A549 (cell line): Measurements from ENCODE around the gene SYT1. TPM values are rescaled to one million over a fixed set of nuclear protein-coding genes. Genes with fewer than 3 reads are reported as not detected.

Source experiments
- ATAC-seq, 2 experiments: fragments of 200-7000 bp in 1 of 2; fragments of >200 bp in 1 of 2; cut with Nextera tagmentation in 1 of 2; cut with Tn5 transposase in 1 of 2; 3 replicates each; pipeline versions ENCODE4 v1.8.0 to v1.9.1; 2018 to 2020; ENCODE audit warnings: mild to moderate bottlenecking in 1 of 2, moderate library complexity in 1 of 2
- CTCF ChIA-PET: fragments of 300-600 bp; sonication (Branson Sonifier 250); formaldehyde crosslinking; extraction: SDS; loops from one replicate; lab custom pipeline; 2021; ENCODE audit warnings: antibody characterized with exemption, inconsistent platforms; lab: Yijun Ruan, JAX
- POLR2A ChIA-PET: fragments of 350-600 bp; formaldehyde crosslinking; extraction: SDS; loops from one replicate; lab custom pipeline; 2021; ENCODE audit warnings: antibody characterized with exemption, inconsistent platforms; lab: Yijun Ruan, JAX
- DNase-seq, 2 experiments: peaks; one replicate each; pipeline versions ENCODE4 v3.0.0 to v3.0.0-alpha.2; 2011 to 2016; ENCODE audit warnings: low read depth in 1 of 2, low spot score in 1 of 2
- FAIRE-seq: peaks from 2 replicates; lab custom pipeline; 2011; peaks lifted over from hg19 to GRCh38; lab: Jason Lieb, UNC
- H3K27ac ChIP-seq, 2 experiments: fragments of >200 bp; sonication (Bioruptor Twin); formaldehyde crosslinking; 3 replicates each; pipeline ENCODE4 v1.5.1; 2016 to 2017
- H3K4me1 ChIP-seq: fragments of >200 bp; sonication (Bioruptor Twin); formaldehyde crosslinking; 3 replicates; pipeline ENCODE4 v1.6.1; 2016
- H3K4me2 ChIP-seq: fragments of >200 bp; sonication (Bioruptor Twin); formaldehyde crosslinking; 3 replicates; pipeline ENCODE4 v1.6.1; 2016
- H3K4me3 ChIP-seq: fragments of >200 bp; sonication (Bioruptor Twin); formaldehyde crosslinking; 3 replicates; pipeline ENCODE4 v1.5.1; 2016
- H3K9me3 ChIP-seq: fragments of >200 bp; sonication (Bioruptor Twin); formaldehyde crosslinking; 3 replicates; pipeline ENCODE4 v1.6.1; 2016
- BHLHE40 ChIP-seq: IDR thresholded peaks from 2 replicates; pipeline ENCODE4 v1.6.1; 2012; ENCODE audit warnings: low read depth, low read length, inconsistent platforms
- CBX8 ChIP-seq: fragments of 200-600 bp; sonication (generic); IDR thresholded peaks from 2 replicates; pipeline ENCODE4 v1.6.1; 2016
- CHD4 ChIP-seq: fragments of 200-600 bp; sonication (generic); IDR thresholded peaks from 2 replicates; pipeline ENCODE4 v1.6.1; 2016; ENCODE audit warnings: antibody characterized with exemption, mild to moderate bottlenecking, borderline replicate concordance
- EHF ChIP-seq: fragments of 250-450 bp; sonication (Bioruptor Pico); IDR thresholded peaks from 2 replicates; pipeline ENCODE4 v1.5.0; 2020; ENCODE audit warnings: mild to moderate bottlenecking
- EP300 ChIP-seq, 2 experiments: fragments of >200 bp; sonication (Bioruptor Twin); formaldehyde crosslinking; IDR thresholded peaks; 2 replicates in 1 of 2; 3 replicates in 1 of 2; pipeline ENCODE4 v1.6.1; 2016 to 2017
- ESRRA ChIP-seq: fragments of 150-350 bp; IDR thresholded peaks from 2 replicates; pipeline ENCODE4 v1.6.1; 2014; ENCODE audit warnings: mild to moderate bottlenecking, low read length, borderline replicate concordance
- HDAC2 ChIP-seq: fragments of 200-600 bp; sonication (generic); IDR thresholded peaks from 2 replicates; pipeline ENCODE4 v1.6.1; 2016
- HOXA7 ChIP-seq: fragments of 250-450 bp; sonication (Bioruptor Pico); IDR thresholded peaks from 2 replicates; pipeline ENCODE4 v1.5.0; 2020; ENCODE audit warnings: mild to moderate bottlenecking, moderate library complexity
- MAFK ChIP-seq: fragments of 450-650 bp; IDR thresholded peaks from 2 replicates; pipeline ENCODE4 v1.6.1; 2014; ENCODE audit not compliant: partially characterized antibody
- MAZ ChIP-seq: fragments of 150-350 bp; IDR thresholded peaks from 2 replicates; pipeline ENCODE4 v1.6.1; 2014; ENCODE audit warnings: antibody characterized with exemption, low read depth, low read length, borderline replicate concordance
- NFE2L2 ChIP-seq: fragments of 150-350 bp; conservative IDR thresholded peaks from 2 replicates; pipeline ENCODE4 v1.6.1; 2014; ENCODE audit warnings: low read length
- RAD21 ChIP-seq, 2 experiments: fragments of >200 bp in 1 of 2; sonication (Bioruptor Twin) in 1 of 2; formaldehyde crosslinking in 1 of 2; IDR thresholded peaks in 1 of 2; conservative IDR thresholded peaks in 1 of 2; 2 replicates in 1 of 2; 3 replicates in 1 of 2; pipeline ENCODE4 v1.6.1; 2012 to 2018; ENCODE audit warnings: inconsistent platforms in 1 of 2
- RCOR1 ChIP-seq: fragments of 150-350 bp; IDR thresholded peaks from 2 replicates; pipeline ENCODE4 v1.6.1; 2014; ENCODE audit warnings: antibody characterized with exemption, low read length, low read depth
- SMC3 ChIP-seq: fragments of >200 bp; sonication (Bioruptor Twin); formaldehyde crosslinking; IDR thresholded peaks from 3 replicates; pipeline ENCODE4 v1.6.1; 2018; ENCODE audit warnings: inconsistent platforms
- ZNF302 ChIP-seq: fragments of 250-450 bp; sonication (Bioruptor Pico); IDR thresholded peaks from 2 replicates; pipeline ENCODE4 v1.9.0; 2021; ENCODE audit warnings: inconsistent platforms, mild to moderate bottlenecking, moderate library complexity
- ZSCAN20 ChIP-seq: fragments of 250-450 bp; sonication (Bioruptor Pico); IDR thresholded peaks from 2 replicates; pipeline ENCODE4 v1.8.0; 2022; ENCODE audit warnings: mild to moderate bottlenecking, moderate library complexity
- WGBS: methylation state at CpG from one replicate; pipeline ENCODE4 v1.1.6; 2017; ENCODE audit errors: missing lambda C conversion rate; 5-methylcytosine and 5-hydroxymethylcytosine counted together
- polyA plus RNA-seq, 4 experiments: library from polyadenylated mRNA; depleted of rRNA in 3 of 4; stranded (reverse); fragments of >200 nt; fragmentation: RNase III in 1 of 4; extraction: RNeasy Plus Mini Kit Qiagen cat#74134 plus additional on column Dnase treatment in 1 of 4; gene quantifications; 2 replicates in 3 of 4; 3 replicates in 1 of 4; pipeline ENCODE4 v1.2.3, GENCODE V29; 2011 to 2017
- TF ChIP-seq, protein P1 (sequence below): IDR thresholded peaks from 2 replicates; pipeline ENCODE4 v1.6.1; 2012
- TF ChIP-seq, protein P2 (sequence below): fragments of >200 bp; sonication (Bioruptor Twin); formaldehyde crosslinking; IDR thresholded peaks from 2 replicates; pipeline ENCODE4 v1.6.1; 2016

Gene SYT1
- polyA plus RNA-seq, 2 of the 4 experiments (the other 2 are of a cell fraction): 11.7 to 39.6 TPM

DNA sequence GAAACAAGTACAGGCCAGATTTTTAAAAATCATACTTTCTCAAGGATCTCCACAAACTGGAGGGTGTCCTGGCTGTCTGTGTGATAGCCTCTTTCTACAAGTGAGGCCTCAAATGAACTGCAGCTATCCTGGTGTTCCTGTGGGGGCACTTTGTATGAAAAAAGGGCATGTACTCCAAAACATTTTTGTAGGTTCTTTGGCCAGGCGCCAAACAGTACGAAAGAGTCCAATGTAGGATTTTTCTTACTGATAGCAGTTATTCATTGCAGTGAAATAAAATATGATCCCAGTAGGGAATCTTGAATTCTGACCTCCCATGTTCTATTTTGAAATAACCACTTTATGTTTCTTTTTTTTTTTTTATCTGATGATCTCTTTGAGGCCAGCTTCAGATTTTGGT, 444.5 kb downstream of the SYT1 start:
- FAIRE-seq: no peak
- no peak for DNase-seq
- ChIA-PET CTCF (interaction anchor here (0.8 kb wide), 1 partner anchor 16 kb away, joined by 3 read pairs; no protein-coding TSS in a partner anchor), POLR2A (no interaction called here)
- ATAC-seq: no peak
- no peak overlapping the region for H3K4me2 ChIP-seq
- H3K9me3 ChIP-seq: no peaks in the 10 kb centered on the region; the same call in 2 of the 3 replicates
- no peak overlapping the region for H3K4me3 ChIP-seq
- 90% methylated on average over 2 of the region's 2 CpGs for WGBS
- no peaks in the 10 kb centered on the region for H3K4me1 ChIP-seq
- peak overlapping the region in 1 of 2 experiments; percentile 3; a peak in 1 of 6 replicates for H3K27ac ChIP-seq
- TF ChIP-seq ZSCAN20 (CRISPR knock-in tag): no peak

DNA sequence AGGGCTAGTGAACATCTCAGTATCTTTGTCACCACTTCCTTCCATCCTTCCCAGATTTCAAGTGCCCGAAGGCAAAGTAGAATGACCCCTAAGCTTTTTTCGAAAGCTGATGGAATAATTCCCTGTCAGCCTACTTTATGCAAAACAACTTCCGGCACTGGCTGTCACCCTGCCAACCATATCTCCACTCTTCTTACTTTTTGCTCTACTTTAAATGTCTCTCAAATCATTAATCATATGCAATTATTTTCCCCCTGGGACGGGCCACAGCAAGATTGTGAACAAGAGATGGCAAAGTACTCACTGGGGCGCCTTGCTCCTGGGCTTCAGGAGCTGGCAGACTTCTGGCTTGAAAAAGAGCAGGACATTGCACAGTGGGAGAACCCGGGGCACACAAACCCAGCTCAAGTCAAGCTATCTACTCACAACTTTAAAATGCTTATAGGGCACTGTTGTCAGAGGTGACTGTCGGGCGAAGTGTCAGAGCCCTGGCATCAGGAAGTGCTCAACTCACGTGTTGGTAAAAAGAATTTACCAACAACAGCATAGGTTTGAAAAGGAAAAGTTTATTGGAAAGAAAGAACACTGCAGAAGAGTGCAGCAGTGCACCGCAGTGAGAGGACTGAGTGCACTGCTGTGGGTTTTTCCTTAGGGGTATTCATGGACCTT, 452.7 kb downstream of the SYT1 start:
- 73% methylated on average over 10 of the region's 10 CpGs for WGBS
- H3K27ac ChIP-seq: no peak overlapping the region
- ATAC-seq (no peak), DNase-seq (no peak), FAIRE-seq (no peak)
- ChIA-PET CTCF (interaction anchor here (1.1 to 1.5 kb wide), 2 partner anchors 28 to 924 kb away, joined by 3 to 4 read pairs; no protein-coding TSS in a partner anchor), POLR2A (no interaction called here)
- no peaks in the 10 kb centered on the region for H3K4me1 ChIP-seq
- TF ChIP-seq CHD4 (no peak), HDAC2 (no peak), BHLHE40 (no peak), HOXA7 (no peak)
- peaks cover 6% of the 10 kb centered on the region for H3K9me3 ChIP-seq
- H3K4me3 ChIP-seq: no peak overlapping the region
- H3K4me2 ChIP-seq: no peak overlapping the region

DNA sequence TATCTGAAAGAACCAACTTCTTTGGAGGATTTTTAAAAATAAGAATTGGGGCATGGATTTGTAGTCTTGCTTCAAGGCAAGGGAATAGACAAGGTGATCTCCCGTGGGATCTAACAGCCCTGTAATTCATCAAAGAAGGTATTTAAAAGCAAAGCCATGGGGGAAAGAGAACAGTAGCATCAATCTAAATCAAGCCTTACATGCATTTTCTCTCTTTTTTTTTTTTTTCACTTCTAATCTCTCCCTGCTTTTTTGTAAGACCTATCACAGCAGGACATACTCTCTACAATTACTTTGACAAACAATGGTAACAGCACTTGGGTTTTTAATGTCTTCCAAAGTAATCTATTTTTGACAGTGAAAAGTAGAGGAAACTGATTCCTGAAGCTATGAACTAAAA, 458.3 kb downstream of the SYT1 start:
- WGBS: 87% methylated on average over 1 of the region's 1 CpG
- Histone ChIP-seq H3K27ac (no peak overlapping the region), H3K4me2 (no peak overlapping the region), H3K4me1 (peaks cover 30% of the 10 kb centered on the region), H3K4me3 (no peak overlapping the region), H3K9me3 (peaks cover 2% of the 10 kb centered on the region)
- POLR2A ChIA-PET: no interaction called here
- DNase-seq: no peak
- TF ChIP-seq MAZ (no peak), ESRRA (no peak), ZSCAN20 (CRISPR knock-in tag) (no peak), SMC3 (no peak)
- TF ChIP-seq, protein P1, sequence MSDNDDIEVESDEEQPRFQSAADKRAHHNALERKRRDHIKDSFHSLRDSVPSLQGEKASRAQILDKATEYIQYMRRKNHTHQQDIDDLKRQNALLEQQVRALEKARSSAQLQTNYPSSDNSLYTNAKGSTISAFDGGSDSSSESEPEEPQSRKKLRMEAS: no peak
- TF ChIP-seq, protein P2, sequence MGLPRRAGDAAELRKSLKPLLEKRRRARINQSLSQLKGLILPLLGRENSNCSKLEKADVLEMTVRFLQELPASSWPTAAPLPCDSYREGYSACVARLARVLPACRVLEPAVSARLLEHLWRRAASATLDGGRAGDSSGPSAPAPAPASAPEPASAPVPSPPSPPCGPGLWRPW: no peak
- no peak for ATAC-seq
- CTCF ChIA-PET: no interaction called here
- no peak for FAIRE-seq

DNA sequence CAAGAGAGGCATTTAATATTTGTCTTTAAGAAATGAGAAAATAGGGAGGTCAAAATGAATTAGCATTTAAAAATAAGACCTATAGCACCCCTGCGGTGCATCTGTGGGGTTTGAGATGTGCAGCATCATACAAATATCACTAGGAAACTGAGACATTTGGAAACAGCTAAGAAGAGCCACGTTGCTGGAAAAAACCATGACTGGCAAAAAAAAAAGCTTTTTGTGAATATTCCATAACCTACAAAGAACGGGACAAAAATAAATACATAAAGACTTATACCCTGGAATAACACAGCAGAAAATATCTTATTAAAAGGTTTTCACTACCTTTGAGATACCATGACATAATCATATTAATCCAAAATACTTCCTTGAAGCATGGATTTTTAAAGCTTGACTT, 460.0 kb downstream of the SYT1 start:
- POLR2A ChIA-PET: no interaction called here
- Histone ChIP-seq H3K27ac (peak overlapping the region; percentile 31 to 76; a peak in 3 of 6 replicates), H3K4me2 (no peak overlapping the region), H3K4me1 (peaks cover 34% of the 10 kb centered on the region), H3K4me3 (no peak overlapping the region), H3K9me3 (peaks cover 2% of the 10 kb centered on the region)
- WGBS: 84% methylated on average over 3 of the region's 3 CpGs
- DNase-seq (no peak), FAIRE-seq (no peak), ATAC-seq (no peak)
- no peak for TF ChIP-seq CBX8
- TF ChIP-seq NFE2L2: peak; percentile 94
- TF ChIP-seq MAFK: peak; percentile 51
- TF ChIP-seq EHF: no peak
- TF ChIP-seq, all 56 proteins: peak for 2
- CTCF ChIA-PET: no interaction called here

DNA sequence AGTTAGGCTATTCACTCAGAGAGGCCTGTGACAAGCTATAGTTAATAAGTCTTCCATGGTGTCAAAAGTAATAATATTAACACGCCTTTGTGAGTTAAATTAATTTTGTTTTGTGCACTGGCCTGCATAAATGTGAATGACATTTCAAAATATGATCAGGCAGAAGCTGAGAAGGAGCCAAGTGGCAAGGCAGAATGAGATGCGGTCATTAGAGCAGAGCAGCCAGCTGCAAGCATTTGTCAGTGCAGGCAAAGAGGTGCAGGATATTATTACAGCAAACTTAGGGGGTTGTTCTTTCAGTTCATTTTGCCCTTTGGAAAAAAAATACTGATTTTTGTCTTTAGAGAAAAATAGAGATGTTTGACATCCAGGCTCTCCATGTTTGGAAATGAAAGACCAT, 461.6 kb downstream of the SYT1 start:
- 68% methylated on average over 2 of the region's 2 CpGs for WGBS
- Histone ChIP-seq H3K4me1 (peaks cover 42% of the 10 kb centered on the region), H3K27ac (peak overlapping the region; percentile 64 to 76), H3K4me3 (no peak overlapping the region), H3K9me3 (peaks cover 2% of the 10 kb centered on the region), H3K4me2 (peak overlapping the region; percentile 68)
- POLR2A ChIA-PET: no interaction called here
- FAIRE-seq (peak; percentile 23), DNase-seq (no peak), ATAC-seq (peak in 1 of 2 experiments; percentile 57; a peak in 3 of 6 replicates)
- no peak for TF ChIP-seq EP300 (IDR thresholded peaks at IDR 0.05)
- TF ChIP-seq SMC3: no peak
- TF ChIP-seq RAD21 (conservative IDR thresholded peaks at IDR 0.05 in 1 of 2, IDR thresholded peaks at IDR 0.05 in 1 of 2): no peak
- no peak for TF ChIP-seq ZNF302 (CRISPR knock-in tag)
- no peak for TF ChIP-seq RCOR1
- no peak for TF ChIP-seq MAFK
- CTCF ChIA-PET: interaction anchor here (1.3 kb wide), 1 partner anchor 18 kb away, joined by 6 read pairs; no protein-coding TSS in a partner anchor
